Hematopoietic multipotent progenitor cell treated with erythropoietin and hydrocortisone succinate and interleukin-3 and kit ligand, for 4 days (in vitro differentiated cells): ENCODE measurements around the gene ATP7A.
A peak's percentile ranks its signal among the peaks of the same experiment; 100 is the strongest.
"Not testable (repeated sequence)": the region's sequence is repeated elsewhere in the genome, so short reads cannot be mapped to it uniquely, and the experiment has no call there.

ENCODE experiments used
- DNase-seq: peaks from one replicate; pipeline ENCODE4 v3.0.0-alpha.2; 2015

The ATP7A gene

DNA sequence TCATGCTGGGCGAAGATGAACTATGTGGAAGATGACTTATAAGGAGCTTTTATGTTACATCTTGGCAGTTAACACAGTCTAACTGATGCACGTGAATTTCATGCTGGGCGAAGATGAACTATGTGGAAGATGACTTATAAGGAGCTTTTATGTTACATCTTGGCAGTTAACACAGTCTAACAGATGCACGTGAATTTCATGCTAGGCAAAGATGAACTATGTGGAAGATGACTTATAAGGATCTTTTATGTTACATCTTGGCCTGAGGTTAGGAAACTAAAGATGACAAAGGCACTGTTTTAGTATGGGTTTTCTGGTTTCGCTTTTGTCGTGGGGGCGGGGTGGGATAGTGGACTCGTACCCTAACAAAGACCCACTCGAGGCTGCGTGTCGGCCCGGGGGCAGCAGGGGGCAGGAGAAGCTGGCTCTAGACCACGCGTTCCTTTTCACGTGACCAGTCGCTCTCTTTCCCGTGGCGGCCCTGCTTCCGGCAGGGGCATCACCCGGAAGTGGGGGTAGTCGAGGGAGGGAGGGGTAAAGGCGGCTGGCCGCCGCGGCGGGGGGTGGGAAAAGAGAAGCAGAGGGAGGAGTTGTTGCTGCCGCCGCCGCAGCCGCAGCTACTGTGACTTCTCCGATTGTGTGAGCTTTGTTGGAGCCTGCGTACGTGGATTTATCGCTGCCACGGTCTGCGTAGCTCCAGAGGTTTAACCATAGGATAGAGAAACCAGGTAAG lies at the start of gene ATP7A:
TSS of gene ATP7A (plus strand) at position 586 of the 733 bp plus-strand sequence. CDS start 60,949 bp downstream, outside the sequence.
- DNase-seq, result peak; percentile 96

DNA sequence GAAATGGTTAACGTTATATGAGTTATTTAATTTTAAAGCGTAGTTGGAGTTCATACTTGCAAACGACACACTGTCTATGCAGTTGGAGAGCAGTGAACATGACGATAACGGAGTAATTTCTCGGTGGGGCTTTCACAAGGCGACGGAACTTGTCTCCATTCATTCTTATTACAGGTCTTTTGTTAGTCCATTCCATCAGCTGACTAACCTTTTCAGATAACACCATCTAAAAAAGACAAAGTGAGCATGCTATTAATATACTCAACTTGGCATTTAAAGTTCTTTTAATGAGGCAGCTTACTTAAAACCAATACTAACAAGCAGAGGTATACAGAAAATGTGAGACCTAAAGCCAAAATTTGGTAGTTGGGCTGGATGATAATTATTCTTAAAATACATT lies 35.1 kb upstream of the ATP7A start:
- DNase-seq, result no peak

DNA sequence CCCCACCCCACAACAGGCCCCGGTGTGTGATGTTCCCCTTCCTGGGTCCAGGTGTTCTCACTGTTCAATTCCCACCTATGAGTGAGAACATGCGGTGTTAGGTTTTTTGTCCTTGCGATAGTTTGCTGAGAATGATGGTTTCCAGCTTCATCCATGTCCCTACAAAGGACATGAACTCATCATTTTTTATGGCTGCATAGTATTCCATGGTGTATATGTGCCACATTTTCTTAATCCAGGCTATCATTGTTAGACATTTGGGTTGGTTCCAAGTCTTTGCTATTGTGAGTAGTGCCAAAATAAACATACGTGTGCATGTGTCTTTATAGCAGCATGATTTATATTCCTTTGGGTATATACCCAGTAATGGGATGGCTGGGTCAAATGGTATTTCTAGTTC lies 29.1 kb upstream of the ATP7A start:
- DNase-seq, result not testable (repeated sequence)

DNA sequence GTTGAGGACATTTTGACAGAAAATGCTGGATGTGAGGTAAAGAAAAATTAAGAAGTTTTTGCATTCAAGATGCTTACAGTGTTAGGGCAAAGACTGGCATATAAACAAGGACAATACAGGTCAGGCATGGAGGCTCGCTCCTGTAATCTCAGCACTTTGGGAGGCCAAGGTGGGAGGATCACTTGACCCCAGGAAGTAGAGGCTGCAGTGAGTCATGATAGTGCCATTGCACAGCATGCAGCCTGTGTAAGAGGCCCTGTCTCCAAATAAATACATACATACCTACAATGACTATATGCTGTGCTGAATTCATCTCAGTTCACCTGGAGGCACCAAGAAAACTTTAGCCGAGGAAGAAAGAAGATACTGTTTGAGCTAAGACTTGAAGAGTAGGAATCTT lies 17.6 kb upstream of the ATP7A start:
- no peak for DNase-seq

DNA sequence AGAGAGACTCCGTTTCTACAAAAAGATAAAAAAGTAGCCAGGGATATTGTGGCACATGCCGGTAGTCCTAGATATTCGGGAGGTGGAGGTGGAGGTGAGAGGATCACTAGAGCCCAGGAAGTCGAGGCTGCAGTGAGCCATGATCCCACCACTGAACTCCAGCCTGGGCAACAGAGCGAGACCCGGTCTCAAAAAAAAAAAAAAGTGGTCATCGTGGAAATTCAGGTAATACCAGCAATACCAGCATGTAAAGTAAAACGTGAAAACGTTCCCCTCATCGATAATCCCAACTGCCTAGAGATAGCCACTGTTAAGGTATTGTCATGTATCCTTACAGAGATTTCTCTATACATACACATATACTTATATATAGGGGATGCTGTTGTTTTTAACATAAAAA lies 16.8 kb upstream of the ATP7A start:
- no peak for DNase-seq

DNA sequence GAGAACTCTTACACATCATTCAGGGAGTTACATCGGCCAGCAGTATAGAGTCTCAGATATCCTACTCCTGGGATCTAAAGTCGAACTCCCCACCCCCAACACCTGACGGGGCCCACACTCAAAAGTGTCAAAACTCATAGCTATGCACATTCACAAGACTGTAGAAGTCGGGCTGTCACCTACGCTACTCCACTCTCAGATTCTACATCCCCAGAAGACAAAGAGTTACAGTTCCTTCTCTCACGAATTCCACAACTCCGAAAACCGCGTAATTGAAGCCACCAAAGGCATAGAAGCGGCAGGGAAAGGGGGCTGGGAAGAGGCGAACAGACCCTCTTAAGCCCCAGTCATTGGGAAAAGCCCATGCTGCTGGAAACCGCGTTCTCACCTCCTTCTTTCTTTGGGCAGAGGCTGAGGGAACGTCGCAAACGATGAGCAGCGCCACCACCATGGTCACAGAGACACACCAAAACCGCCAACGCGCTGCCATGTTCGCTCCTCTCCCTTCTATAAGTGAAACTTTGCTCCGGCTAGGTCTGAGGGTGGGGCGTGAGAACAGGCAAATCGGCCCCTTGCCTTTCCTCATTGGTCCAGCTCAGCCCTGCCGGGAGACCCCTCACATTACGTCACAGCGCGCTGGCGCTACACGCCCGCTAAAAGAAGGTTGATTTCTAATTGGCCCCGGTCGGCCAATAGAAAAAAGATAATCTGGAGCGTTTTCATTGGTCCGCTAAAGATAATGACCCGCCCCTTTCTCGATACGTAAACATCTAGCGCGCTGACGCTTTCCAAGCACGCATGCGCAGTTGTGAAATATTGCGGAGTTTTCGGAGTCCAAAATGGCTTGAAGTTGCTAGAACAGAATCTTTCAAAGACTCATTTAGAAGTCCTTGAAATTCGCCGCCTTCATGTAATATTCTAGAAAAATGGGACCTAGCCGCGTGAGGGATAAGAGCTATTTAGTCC lies 15.3 kb upstream of the ATP7A start, which contains the start of gene MAGT1:
TSS of gene MAGT1 (minus strand) at position 515 of the 966 bp plus-strand sequence. CDS start at position 490, 25 bp downstream.
- peak; percentile 98 for DNase-seq

DNA sequence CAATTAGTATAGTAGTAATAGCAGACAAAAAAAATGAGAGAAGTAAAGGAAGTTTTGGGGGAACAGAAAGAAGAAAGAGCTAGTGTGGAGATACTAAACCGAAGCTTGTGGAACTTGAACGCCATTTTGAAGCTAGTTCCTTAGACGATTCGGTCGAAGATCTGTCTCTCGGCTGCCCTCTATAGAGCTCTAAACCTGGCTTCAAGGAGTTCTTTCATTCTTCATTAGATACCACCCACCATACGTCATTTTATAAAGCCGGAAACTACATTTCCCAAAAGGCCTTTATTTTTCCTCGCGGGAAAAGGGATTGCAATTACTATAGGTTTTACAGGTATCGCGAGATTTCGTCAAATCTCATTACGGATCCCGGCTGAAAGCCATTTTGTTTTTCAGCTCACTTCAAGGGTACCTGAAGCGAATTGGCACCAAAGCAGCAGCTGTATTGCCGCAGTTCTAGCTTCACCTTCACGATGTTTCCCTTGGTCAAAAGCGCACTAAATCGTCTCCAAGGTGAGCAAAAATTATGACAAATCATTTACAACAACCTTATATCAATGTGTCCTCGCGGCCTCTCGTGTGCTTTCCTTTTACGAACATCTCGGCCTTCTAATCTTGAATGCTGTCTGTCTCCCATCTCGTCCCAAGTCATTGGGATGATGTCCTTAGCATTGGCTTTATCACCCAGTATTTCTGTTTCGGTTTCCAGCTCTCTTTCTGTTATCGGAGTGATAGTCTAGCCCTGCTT lies 11.2 kb upstream of the ATP7A start, which contains the start of gene COX7B:
TSS of gene COX7B (plus strand) at position 388 of the 748 bp plus-strand sequence. CDS start at position 474, 86 bp downstream.
- DNase-seq, result peak; percentile 98

DNA sequence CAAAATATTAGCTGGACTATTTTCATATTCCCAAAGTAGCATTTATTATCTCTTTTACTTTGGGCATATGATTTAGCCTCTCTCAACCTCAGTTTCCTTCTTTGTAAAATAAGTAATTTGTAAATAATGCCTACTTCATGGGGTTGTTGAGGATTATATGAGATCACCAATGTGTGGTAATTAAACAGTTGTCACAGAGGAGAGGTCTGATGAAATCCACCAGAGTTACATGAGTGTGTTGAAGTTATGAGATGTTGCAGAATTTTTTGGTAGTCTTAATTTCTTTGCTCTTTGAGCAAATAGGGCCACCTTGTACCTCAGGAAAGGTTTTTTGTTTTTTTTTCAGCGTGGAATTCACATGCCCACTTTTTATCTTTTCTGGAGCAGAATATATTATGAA lies 9.8 kb upstream of the ATP7A start:
- DNase-seq, result peak; percentile 43

DNA sequence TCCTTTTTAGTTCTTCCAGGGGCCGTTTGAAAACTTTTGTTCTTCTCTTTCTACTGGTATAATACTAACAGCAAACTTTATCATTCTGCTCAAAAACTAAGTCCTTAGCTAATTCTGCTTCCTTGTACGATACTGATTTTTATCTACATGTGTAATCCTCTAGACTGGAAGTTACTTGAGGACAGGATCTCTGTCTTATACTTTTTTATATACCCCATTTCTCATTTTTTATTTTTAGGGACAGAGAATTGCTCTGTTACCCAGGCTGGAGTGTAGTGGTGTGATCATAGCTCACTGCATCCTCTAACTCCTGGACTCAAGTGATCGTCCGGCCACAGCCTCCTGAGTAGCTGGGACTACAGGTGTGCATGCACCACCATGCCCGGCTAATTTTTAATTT lies 9.0 kb upstream of the ATP7A start:
- DNase-seq, result no peak

DNA sequence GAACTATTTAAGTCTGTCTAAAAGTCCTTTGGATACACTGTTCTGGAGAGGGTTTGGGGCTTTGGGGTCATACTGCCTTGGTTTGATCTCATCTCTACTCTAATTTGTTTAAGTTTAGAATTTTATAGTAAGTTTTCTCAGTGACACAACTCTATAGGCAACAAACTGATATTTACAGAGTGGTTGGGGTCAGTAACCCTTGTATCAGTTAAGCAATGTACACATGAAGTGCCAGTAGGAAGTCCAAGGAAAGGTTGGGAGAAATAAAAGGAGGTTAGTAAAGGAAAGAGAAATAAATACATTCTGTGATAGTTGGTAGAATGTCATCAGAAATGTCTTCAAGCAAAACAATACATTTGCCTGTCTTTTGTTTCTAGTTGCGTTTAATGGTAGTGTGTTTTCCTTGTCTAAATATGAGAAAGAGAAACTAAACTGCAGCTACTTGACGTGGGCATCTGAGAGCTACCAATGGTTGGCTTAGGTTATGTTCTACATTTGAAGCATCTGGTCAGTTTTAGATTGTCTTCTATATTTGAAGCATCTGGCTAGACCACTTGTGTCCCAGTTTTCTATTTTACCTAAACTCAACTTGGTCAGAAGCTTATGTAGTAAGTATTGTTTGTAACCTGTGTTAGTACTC lies 6.9 kb downstream of the ATP7A start:
- no peak for DNase-seq

DNA sequence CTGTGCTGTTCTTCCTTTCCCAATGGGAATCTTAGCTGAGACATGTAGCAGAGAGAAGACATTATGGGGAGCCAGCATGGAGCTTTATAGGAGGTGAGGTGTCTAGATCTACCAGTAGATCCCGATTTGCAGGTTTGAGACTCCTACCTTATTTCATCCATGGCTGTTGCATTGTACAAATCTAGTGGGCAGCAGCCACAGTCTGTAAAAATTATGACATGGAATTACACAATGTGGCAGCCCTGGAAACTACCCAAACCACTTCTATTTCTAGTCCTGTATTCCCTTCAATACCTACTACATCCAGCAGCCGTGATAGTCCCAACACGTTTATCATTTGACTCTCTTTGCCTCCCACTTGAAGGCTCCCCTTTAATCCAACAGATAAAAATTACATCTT lies 8.1 kb downstream of the ATP7A start:
- DNase-seq, result peak; percentile 32

DNA sequence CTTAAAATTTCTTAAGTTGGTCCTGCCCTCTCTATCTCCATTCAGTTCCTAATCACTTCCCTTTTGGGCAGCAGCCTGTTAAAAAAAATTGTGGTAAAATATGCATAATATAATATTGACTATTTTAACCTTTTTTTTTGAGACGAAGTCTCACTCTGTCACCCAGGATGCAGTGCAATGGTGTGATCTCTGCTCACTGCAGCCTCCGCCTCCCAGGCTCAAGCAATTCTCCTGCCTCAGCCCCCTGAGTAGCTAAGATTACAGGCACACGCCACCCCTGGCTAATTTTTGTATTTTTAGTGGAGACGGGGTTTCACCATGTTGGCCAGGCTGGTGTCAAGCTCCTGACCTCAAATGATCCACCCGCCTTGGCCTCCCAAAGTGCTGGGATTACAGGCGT lies 8.9 kb downstream of the ATP7A start:
- not testable (repeated sequence) for DNase-seq

DNA sequence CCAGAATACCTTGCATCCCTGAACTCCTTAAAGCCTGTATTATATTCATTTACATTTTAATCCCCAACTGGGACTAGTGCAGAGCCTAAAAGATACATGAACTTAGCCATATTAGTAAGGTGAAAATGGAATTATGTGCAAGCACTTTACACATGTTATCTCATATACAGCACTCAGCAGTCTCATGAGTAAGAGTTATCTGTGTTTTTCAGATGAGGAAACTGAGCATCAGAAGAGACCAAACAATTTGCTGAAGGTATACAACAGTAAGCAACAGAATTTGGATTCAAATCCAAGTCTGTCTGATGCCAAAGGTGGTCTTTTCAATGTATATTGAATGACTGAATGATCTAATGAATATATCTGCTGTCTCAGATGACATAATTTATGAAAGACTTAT lies 12.3 kb downstream of the ATP7A start:
- peak; percentile 61 for DNase-seq

DNA sequence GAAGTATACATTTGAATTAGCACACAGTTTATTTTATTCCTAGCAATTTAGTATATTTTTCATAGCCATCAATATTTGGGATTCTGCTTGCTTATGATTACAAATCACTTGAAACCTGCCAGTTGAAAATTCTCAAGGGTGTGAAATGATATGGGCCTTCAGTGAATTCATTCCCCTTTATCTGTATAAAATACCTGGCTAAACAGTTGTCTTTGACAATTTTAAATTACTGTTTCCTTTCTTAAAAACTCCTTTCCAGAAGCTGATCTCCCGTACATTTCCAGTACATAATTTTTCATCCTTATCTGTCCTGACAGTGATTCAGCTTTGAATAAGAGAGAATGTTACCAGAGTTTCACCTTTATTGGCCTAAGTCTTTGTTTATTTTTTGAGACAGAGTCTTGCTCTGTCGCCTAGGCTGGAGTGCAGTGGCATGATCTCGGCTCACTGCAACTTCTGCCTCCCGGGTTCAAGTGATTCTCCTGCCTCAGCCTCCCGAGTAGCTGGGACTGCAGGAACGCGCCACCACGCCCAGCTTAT lies 13.9 kb downstream of the ATP7A start:
- DNase-seq, result no peak

DNA sequence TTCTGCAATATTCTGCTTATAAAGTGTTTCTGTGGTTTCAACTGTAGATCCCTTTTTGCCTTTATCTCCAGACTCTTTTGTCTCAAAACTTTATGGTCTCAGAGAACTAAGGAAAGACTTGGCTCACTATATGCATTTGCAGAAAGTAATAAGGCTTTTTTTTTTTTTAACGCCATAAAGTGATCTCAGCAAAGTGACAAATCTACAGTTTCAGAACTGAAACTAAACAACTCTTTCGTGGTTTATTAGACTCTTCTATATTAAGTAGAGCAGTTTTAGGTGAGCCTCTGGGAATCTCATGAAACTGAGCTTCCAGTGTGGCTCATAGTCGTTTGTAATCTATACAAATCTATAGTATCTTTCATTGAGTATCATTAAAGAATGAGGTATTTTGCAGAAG lies 15.3 kb downstream of the ATP7A start:
- peak; percentile 35 for DNase-seq

DNA sequence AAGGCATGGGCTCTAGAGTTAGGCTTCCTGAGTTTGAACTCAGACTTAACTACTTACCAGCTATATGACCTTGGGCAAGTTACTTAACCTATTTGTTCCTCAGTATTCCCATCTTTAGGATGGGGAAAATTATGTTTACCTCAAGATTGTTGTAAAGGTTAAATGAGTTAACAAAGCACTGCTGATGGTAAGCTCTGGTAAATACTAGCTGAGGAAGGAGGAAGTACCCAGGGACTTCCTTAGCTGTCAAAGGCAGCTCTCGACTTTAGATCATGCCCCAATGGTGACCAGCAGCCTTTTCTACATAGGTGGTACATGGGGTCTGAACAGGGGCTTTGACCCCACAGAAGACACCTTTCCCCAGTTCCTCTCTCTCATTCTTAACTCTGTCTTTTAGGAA lies 20.1 kb downstream of the ATP7A start:
- peak; percentile 39 for DNase-seq

DNA sequence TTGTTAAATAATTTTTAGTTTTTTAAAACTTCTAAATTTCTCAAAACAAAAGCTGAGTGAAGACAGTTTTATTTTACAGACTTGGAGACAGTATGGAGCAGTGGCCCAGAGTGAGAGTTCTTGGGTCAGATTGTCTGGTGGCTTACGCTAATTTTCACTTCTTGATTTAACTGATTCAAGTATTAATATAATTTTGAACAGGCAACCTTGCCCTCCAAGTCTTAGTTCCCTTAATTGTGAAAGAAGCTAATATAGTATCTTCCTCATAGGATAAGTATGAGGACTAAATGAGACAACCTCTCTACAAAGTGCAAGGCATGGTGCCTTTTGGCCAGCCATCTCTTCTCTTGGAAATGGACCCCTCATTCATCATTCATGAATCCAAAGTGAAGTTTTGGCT lies 25.4 kb downstream of the ATP7A start:
- DNase-seq, result no peak

DNA sequence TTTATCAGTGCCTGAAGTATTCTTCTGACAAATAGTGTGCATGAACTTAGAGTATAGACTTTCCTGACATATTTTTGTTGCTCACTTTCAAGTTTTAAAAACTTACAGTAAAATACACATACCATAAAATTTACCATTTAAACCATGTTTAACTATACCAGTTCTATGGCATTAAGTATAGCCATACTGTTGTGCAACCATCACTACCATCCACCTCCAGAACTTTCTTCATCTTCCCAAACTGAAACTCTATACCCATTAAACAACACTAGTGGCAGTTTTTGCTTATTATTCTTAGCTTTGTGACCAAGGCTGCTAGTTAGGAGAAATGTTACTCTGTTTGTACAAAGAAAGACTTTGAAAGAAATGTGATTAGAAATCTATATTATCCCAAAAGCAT lies 25.8 kb downstream of the ATP7A start:
- DNase-seq, result no peak

DNA sequence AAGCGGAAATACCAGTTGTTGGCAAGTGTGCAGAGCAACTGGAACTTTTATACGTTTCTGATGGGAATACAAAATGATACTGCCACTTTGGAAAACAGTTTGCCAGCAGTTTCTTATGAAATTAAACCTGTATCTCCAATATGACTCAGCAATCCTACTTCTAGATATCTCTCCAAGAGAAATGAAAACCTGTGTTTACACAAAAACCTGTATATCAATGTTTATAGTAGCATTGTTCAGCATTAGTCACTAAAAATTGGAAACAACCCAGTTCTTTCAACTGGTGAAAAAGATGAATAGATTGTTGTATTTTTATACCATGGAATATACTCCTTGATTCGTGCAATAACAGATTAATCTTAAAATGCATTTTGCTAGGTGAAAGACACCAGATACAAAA lies 26.8 kb downstream of the ATP7A start:
- no peak for DNase-seq

DNA sequence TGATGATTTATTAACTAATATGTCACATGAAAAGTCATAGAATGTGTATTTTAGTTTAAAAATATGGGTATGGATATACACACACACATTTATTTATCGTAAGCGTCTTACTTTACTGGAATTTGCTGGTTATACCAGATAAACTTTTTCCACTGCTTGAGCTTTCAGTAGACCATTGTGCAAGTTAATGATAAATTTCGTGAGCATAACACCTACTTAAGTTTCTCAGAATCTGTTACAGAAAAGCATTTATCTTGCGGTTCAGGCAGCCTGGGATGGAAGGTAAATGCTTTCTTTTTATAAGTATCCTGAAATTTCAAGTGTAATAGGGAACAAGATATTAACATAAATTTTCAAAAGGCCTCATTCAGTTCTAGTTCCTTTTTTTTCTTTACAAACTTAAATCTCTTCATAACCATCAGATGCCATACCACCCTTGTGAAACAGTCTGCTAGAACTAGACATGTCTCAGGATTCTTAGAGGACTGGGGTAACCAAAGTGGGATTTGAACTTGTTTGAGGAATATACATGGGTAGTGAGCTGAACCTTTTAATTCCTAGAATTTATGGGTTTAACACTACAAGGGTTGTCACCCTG lies 27.7 kb downstream of the ATP7A start:
- peak; percentile 71 for DNase-seq

DNA sequence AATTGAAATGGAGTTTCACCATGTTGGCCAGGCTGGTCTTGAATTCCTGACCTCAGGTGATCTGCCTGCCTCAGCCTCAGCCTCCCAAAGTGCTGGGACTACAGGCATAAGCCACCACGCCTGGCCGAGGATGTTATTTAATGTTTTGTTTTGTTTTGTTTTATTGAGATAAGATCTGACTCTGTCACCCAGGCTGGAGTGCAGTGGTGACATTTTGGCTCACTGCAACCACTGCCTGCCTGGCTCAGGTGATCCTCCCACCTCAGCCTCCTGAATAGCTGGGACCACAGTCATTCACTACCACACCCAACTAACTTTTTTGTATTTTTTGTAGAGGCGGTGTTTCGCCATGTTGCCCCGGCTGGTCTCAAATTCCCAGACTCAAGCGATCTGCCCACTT lies 34.5 kb downstream of the ATP7A start:
- DNase-seq, result not testable (repeated sequence)
